Hepatocyte (in vitro differentiated cells): ENCODE results near the gene COBL. TPM values are rescaled to one million over a fixed set of nuclear protein-coding genes. Genes with fewer than 3 reads are reported as not detected.

Source experiments
- DNase-seq: peaks from one replicate; pipeline ENCODE4 v3.0.0-alpha.2; 2016; ENCODE audit warnings: low spot score
- H2AFZ ChIP-seq: fragments of 200-600 bp; sonication (generic); 2 replicates; pipeline ENCODE4 v1.6.0; 2016; ENCODE audit warnings: antibody characterized with exemption, mild to moderate bottlenecking
- H3K27ac ChIP-seq: fragments of 200-600 bp; sonication (generic); 2 replicates; pipeline ENCODE4 v1.5.1; 2016; ENCODE audit warnings: mild to moderate bottlenecking
- H3K27me3 ChIP-seq: fragments of 200-600 bp; sonication (generic); 2 replicates; pipeline ENCODE4 v1.6.1; 2016
- H3K36me3 ChIP-seq: fragments of 200-600 bp; sonication (generic); replicated peaks from 2 replicates; pipeline ENCODE4 v1.5.1; 2016; ENCODE audit warnings: low read depth; ENCODE audit not compliant: insufficient read depth
- H3K4me1 ChIP-seq: fragments of 200-600 bp; sonication (generic); 2 replicates; pipeline ENCODE4 v1.5.1; 2016; ENCODE audit warnings: mild to moderate bottlenecking, moderate library complexity; ENCODE audit not compliant: insufficient read depth
- H3K4me2 ChIP-seq: fragments of 200-600 bp; sonication (generic); 2 replicates; pipeline ENCODE4 v1.6.0; 2016
- H3K4me3 ChIP-seq: fragments of 200-600 bp; sonication (generic); 2 replicates; pipeline ENCODE4 v1.5.1; 2016; ENCODE audit warnings: mild to moderate bottlenecking
- H3K79me2 ChIP-seq: fragments of 200-600 bp; sonication (generic); 2 replicates; pipeline ENCODE4 v1.6.0; 2017; ENCODE audit warnings: mild to moderate bottlenecking
- H3K9me2 ChIP-seq: fragments of 200-600 bp; sonication (generic); replicated peaks from 2 replicates; pipeline ENCODE4 v1.6.0; 2017; ENCODE audit warnings: mild to moderate bottlenecking; ENCODE audit not compliant: insufficient read depth
- H3K9me3 ChIP-seq: fragments of 200-600 bp; sonication (generic); 2 replicates; pipeline ENCODE4 v1.5.1; 2016; ENCODE audit warnings: low read depth, mild to moderate bottlenecking
- H4K20me1 ChIP-seq: fragments of 200-600 bp; sonication (generic); 2 replicates; pipeline ENCODE4 v1.6.0; 2016; ENCODE audit warnings: mild to moderate bottlenecking; ENCODE audit not compliant: insufficient read depth, poor library complexity, severe bottlenecking
- CTCF ChIP-seq: fragments of 200-600 bp; sonication (generic); IDR thresholded peaks from 2 replicates; pipeline ENCODE4 v1.5.1; 2016; ENCODE audit warnings: antibody characterized with exemption, mild to moderate bottlenecking; ENCODE audit not compliant: poor library complexity
- EZH2 ChIP-seq: fragments of 200-600 bp; sonication (generic); IDR thresholded peaks from 2 replicates; pipeline ENCODE4 v1.6.1; 2016; ENCODE audit warnings: antibody characterized with exemption, mild to moderate bottlenecking, borderline replicate concordance
- EZH2phosphoT487 ChIP-seq: fragments of 200-600 bp; sonication (generic); IDR thresholded peaks from one replicate; pipeline ENCODE4 v1.6.1; 2018; ENCODE audit warnings: antibody characterized with exemption, mild to moderate bottlenecking, low read depth, moderate library complexity; ENCODE audit not compliant: unreplicated experiment, severe bottlenecking
- WGBS: methylation state at CpG from one replicate; pipeline ENCODE4 v1.1.6; 2016; ENCODE audit warnings: low lambda C conversion rate; ENCODE audit errors: missing lambda C conversion rate; 5-methylcytosine and 5-hydroxymethylcytosine counted together
- polyA plus RNA-seq: library from polyadenylated mRNA; unstranded; fragments of >200 nt; fragmentation: Nextera tagmentation; extraction: Ambion mirVana; gene quantifications from 2 replicates; pipeline ENCODE4 v1.2.1, GENCODE V29; 2016
- total RNA-seq: library from RNA; depleted of rRNA; stranded (reverse); fragments of >200 nt; gene quantifications from 2 replicates; pipeline ENCODE4 v1.2.3, GENCODE V29; 2014

The COBL gene
- total and polyA plus RNA-seq, 2 experiments from 2014 or later = 7.8 to 20.5 TPM

- Histone ChIP-seq H3K4me1 (peaks cover 28% of the 10 kb centered on the region), H2AFZ (no peak overlapping the region), H3K9me2 (no peaks in the 10 kb centered on the region), H3K27ac (no peak overlapping the region), H4K20me1 (peaks cover 4% of the 10 kb centered on the region), H3K36me3 (no peaks in the 10 kb centered on the region), H3K9me3 (no peaks in the 10 kb centered on the region), H3K79me2 (peaks cover 75% of the 10 kb centered on the region), H3K4me3 (no peak overlapping the region), H3K27me3 (no peaks in the 10 kb centered on the region), H3K4me2 (no peak overlapping the region)
- no peak for DNase-seq
- 92% methylated on average over 20 of the region's 20 CpGs for WGBS
- no peak for TF ChIP-seq CTCF
- TF ChIP-seq EZH2 = no peak
- TF ChIP-seq EZH2phosphoT487 = no peak
Measured at GRCh38 chr7:51261950-51262795, 54.4 kb downstream of the COBL start.

GRCh38 chr7:51261117-51261835 lies 55.3 kb downstream of the COBL start:
- 90% methylated on average over 15 of the region's 15 CpGs for WGBS
- Histone ChIP-seq H3K4me2 (no peak overlapping the region), H3K27me3 (no peaks in the 10 kb centered on the region), H2AFZ (no peak overlapping the region), H3K27ac (no peak overlapping the region), H4K20me1 (peaks cover 4% of the 10 kb centered on the region), H3K36me3 (no peaks in the 10 kb centered on the region), H3K9me2 (no peaks in the 10 kb centered on the region), H3K79me2 (peaks cover 72% of the 10 kb centered on the region), H3K4me1 (peaks cover 28% of the 10 kb centered on the region), H3K4me3 (no peak overlapping the region), H3K9me3 (no peaks in the 10 kb centered on the region)
- no peak for TF ChIP-seq EZH2
- no peak for TF ChIP-seq CTCF
- TF ChIP-seq EZH2phosphoT487 = no peak
- no peak for DNase-seq

- no peak for TF ChIP-seq EZH2phosphoT487
- TF ChIP-seq EZH2 = no peak
- TF ChIP-seq CTCF = no peak
- 79% methylated on average over 4 of the region's 4 CpGs for WGBS
Measured at GRCh38 chr7:51260516-51260915, 56.1 kb downstream of the COBL start.

More at GRCh38 chr7:51260516-51260915, 56.1 kb downstream of the COBL start:
- Histone ChIP-seq H3K36me3 (no peaks in the 10 kb centered on the region), H3K4me2 (no peak overlapping the region), H2AFZ (no peak overlapping the region), H4K20me1 (peaks cover 4% of the 10 kb centered on the region), H3K27me3 (no peaks in the 10 kb centered on the region), H3K4me3 (no peak overlapping the region), H3K4me1 (peaks cover 24% of the 10 kb centered on the region), H3K9me3 (no peaks in the 10 kb centered on the region), H3K79me2 (peaks cover 74% of the 10 kb centered on the region), H3K27ac (no peak overlapping the region), H3K9me2 (no peaks in the 10 kb centered on the region)
- DNase-seq = no peak
